ENCODE measurements around the gene YIPF7. TPM values are rescaled to one million over a fixed set of nuclear protein-coding genes. Genes with fewer than 3 reads are reported as not detected.

The YIPF7 gene
- polyA plus RNA-seq, 2 donors: not detected

GRCh38 chr4:44670506-44671199 lies 19.2 kb upstream of the YIPF7 start:
- H3K27me3 ChIP-seq (ENCODE audit: control insufficient read depth in 1 of 2, insufficient read depth in 2 of 2, low read length in 2 of 2): no peaks in the 10 kb centered on the region
- no peaks in the 10 kb centered on the region for H3K4me1 ChIP-seq (ENCODE audit: control insufficient read depth in 2 of 2, insufficient read depth in 2 of 2, low read length in 1 of 2)
- H3K27ac ChIP-seq (ENCODE audit: low read depth in 2 of 2, low read length in 1 of 2): no peak overlapping the region
- H3K4me3 ChIP-seq (ENCODE audit: low read depth in 1 of 2, low read length in 2 of 2): no peak overlapping the region
- no peaks in the 10 kb centered on the region for H3K9me3 ChIP-seq (ENCODE audit: control insufficient read depth in 2 of 2, insufficient read depth in 1 of 2, low read depth in 1 of 2, low read length in 1 of 2)
- no peaks in the 10 kb centered on the region for H3K36me3 ChIP-seq (ENCODE audit: control insufficient read depth in 2 of 2, insufficient read depth in 2 of 2, low read length in 1 of 2)
- 70 to 72% methylated on average over 4 of the region's 4 CpGs for WGBS, 2 donors

- no peak overlapping the region for H3K4me3 ChIP-seq (ENCODE audit: low read depth in 1 of 2, low read length in 2 of 2)
- no peaks in the 10 kb centered on the region for H3K27me3 ChIP-seq (ENCODE audit: control insufficient read depth in 1 of 2, insufficient read depth in 2 of 2, low read length in 2 of 2)
- 35 to 36% methylated on average over 2 of the region's 2 CpGs for WGBS, 2 donors
- no peaks in the 10 kb centered on the region for H3K4me1 ChIP-seq (ENCODE audit: control insufficient read depth in 2 of 2, insufficient read depth in 2 of 2, low read length in 1 of 2)
- no peak overlapping the region for H3K27ac ChIP-seq (ENCODE audit: low read depth in 2 of 2, low read length in 1 of 2)
- no peaks in the 10 kb centered on the region for H3K36me3 ChIP-seq (ENCODE audit: control insufficient read depth in 2 of 2, insufficient read depth in 2 of 2, low read length in 1 of 2)
- no peaks in the 10 kb centered on the region for H3K9me3 ChIP-seq (ENCODE audit: control insufficient read depth in 2 of 2, insufficient read depth in 1 of 2, low read depth in 1 of 2, low read length in 1 of 2)
These were observed 17.1 kb upstream of the YIPF7 start for GRCh38 chr4:44668526-44668925.

- H3K4me3 ChIP-seq (ENCODE audit: low read depth in 1 of 2, low read length in 2 of 2): no peak overlapping the region
- H3K27ac ChIP-seq (ENCODE audit: low read depth in 2 of 2, low read length in 1 of 2): no peak overlapping the region
- H3K36me3 ChIP-seq (ENCODE audit: control insufficient read depth in 2 of 2, insufficient read depth in 2 of 2, low read length in 1 of 2): no peaks in the 10 kb centered on the region
- no peaks in the 10 kb centered on the region for H3K27me3 ChIP-seq (ENCODE audit: control insufficient read depth in 1 of 2, insufficient read depth in 2 of 2, low read length in 2 of 2)
- 86 to 89% methylated on average over 20 of the region's 20 CpGs for WGBS, 2 donors
- no peaks in the 10 kb centered on the region for H3K4me1 ChIP-seq (ENCODE audit: control insufficient read depth in 2 of 2, insufficient read depth in 2 of 2, low read length in 1 of 2)
- no peaks in the 10 kb centered on the region for H3K9me3 ChIP-seq (ENCODE audit: control insufficient read depth in 2 of 2, insufficient read depth in 1 of 2, low read depth in 1 of 2, low read length in 1 of 2)
These were observed 12.3 kb upstream of the YIPF7 start for GRCh38 chr4:44663539-44664263.

GRCh38 chr4:44662623-44663005 lies 11.2 kb upstream of the YIPF7 start:
- WGBS, 2 donors: 35 to 49% methylated on average over 2 of the region's 2 CpGs
- Histone ChIP-seq H3K27ac (ENCODE audit: low read depth in 2 of 2, low read length in 1 of 2) (no peak overlapping the region), H3K36me3 (ENCODE audit: control insufficient read depth in 2 of 2, insufficient read depth in 2 of 2, low read length in 1 of 2) (no peaks in the 10 kb centered on the region), H3K4me1 (ENCODE audit: control insufficient read depth in 2 of 2, insufficient read depth in 2 of 2, low read length in 1 of 2) (no peaks in the 10 kb centered on the region), H3K9me3 (ENCODE audit: control insufficient read depth in 2 of 2, insufficient read depth in 1 of 2, low read depth in 1 of 2, low read length in 1 of 2) (no peaks in the 10 kb centered on the region), H3K27me3 (ENCODE audit: control insufficient read depth in 1 of 2, insufficient read depth in 2 of 2, low read length in 2 of 2) (no peaks in the 10 kb centered on the region), H3K4me3 (ENCODE audit: low read depth in 1 of 2, low read length in 2 of 2) (no peak overlapping the region)

GRCh38 chr4:44661940-44662622 lies 10.7 kb upstream of the YIPF7 start:
- no peaks in the 10 kb centered on the region for H3K27me3 ChIP-seq (ENCODE audit: control insufficient read depth in 1 of 2, insufficient read depth in 2 of 2, low read length in 2 of 2)
- 86 to 90% methylated on average over 1 of the region's 1 CpG for whole genome bisulfite sequencing, 2 donors
- H3K27ac ChIP-seq (ENCODE audit: low read depth in 2 of 2, low read length in 1 of 2): no peak overlapping the region
- H3K4me3 ChIP-seq (ENCODE audit: low read depth in 1 of 2, low read length in 2 of 2): no peak overlapping the region
- no peaks in the 10 kb centered on the region for H3K36me3 ChIP-seq (ENCODE audit: control insufficient read depth in 2 of 2, insufficient read depth in 2 of 2, low read length in 1 of 2)
- H3K4me1 ChIP-seq (ENCODE audit: control insufficient read depth in 2 of 2, insufficient read depth in 2 of 2, low read length in 1 of 2): no peaks in the 10 kb centered on the region
- no peaks in the 10 kb centered on the region for H3K9me3 ChIP-seq (ENCODE audit: control insufficient read depth in 2 of 2, insufficient read depth in 1 of 2, low read depth in 1 of 2, low read length in 1 of 2)

GRCh38 chr4:44660396-44660795 lies 9.0 kb upstream of the YIPF7 start:
- Histone ChIP-seq H3K4me3 (ENCODE audit: low read depth in 1 of 2, low read length in 2 of 2) (no peak overlapping the region), H3K36me3 (ENCODE audit: control insufficient read depth in 2 of 2, insufficient read depth in 2 of 2, low read length in 1 of 2) (no peaks in the 10 kb centered on the region), H3K27me3 (ENCODE audit: control insufficient read depth in 1 of 2, insufficient read depth in 2 of 2, low read length in 2 of 2) (no peaks in the 10 kb centered on the region), H3K4me1 (ENCODE audit: control insufficient read depth in 2 of 2, insufficient read depth in 2 of 2, low read length in 1 of 2) (no peaks in the 10 kb centered on the region), H3K9me3 (ENCODE audit: control insufficient read depth in 2 of 2, insufficient read depth in 1 of 2, low read depth in 1 of 2, low read length in 1 of 2) (no peaks in the 10 kb centered on the region), H3K27ac (ENCODE audit: low read depth in 2 of 2, low read length in 1 of 2) (no peak overlapping the region)
- WGBS, 2 donors: 43 to 47% methylated on average over 3 of the region's 3 CpGs

- 74 to 80% methylated on average over 1 of the region's 1 CpG for WGBS, 2 donors
These were observed 577 bp upstream of the YIPF7 start for GRCh38 chr4:44652002-44652401.

GRCh38 chr4:44646151-44646550 lies 5.3 kb downstream of the YIPF7 start:
- no peaks in the 10 kb centered on the region for H3K27me3 ChIP-seq (ENCODE audit: control insufficient read depth in 1 of 2, insufficient read depth in 2 of 2, low read length in 2 of 2)
- no peak overlapping the region for H3K27ac ChIP-seq (ENCODE audit: low read depth in 2 of 2, low read length in 1 of 2)
- no peaks in the 10 kb centered on the region for H3K4me1 ChIP-seq (ENCODE audit: control insufficient read depth in 2 of 2, insufficient read depth in 2 of 2, low read length in 1 of 2)
- no peak overlapping the region for H3K4me3 ChIP-seq (ENCODE audit: low read depth in 1 of 2, low read length in 2 of 2)
- WGBS, 2 donors: 79 to 84% methylated on average over 1 of the region's 1 CpG
- H3K9me3 ChIP-seq (ENCODE audit: control insufficient read depth in 2 of 2, insufficient read depth in 1 of 2, low read depth in 1 of 2, low read length in 1 of 2): peaks cover 0 to 6% of the 10 kb centered on the region in 2 donors
- no peaks in the 10 kb centered on the region for H3K36me3 ChIP-seq (ENCODE audit: control insufficient read depth in 2 of 2, insufficient read depth in 2 of 2, low read length in 1 of 2)

More at GRCh38 chr4:44652002-44652401, 577 bp upstream of the YIPF7 start:
- no peaks in the 10 kb centered on the region for H3K9me3 ChIP-seq (ENCODE audit: control insufficient read depth in 2 of 2, insufficient read depth in 1 of 2, low read depth in 1 of 2, low read length in 1 of 2)
- H3K4me3 ChIP-seq (ENCODE audit: low read depth in 1 of 2, low read length in 2 of 2): no peak overlapping the region
- H3K4me1 ChIP-seq (ENCODE audit: control insufficient read depth in 2 of 2, insufficient read depth in 2 of 2, low read length in 1 of 2): no peaks in the 10 kb centered on the region
- no peaks in the 10 kb centered on the region for H3K27me3 ChIP-seq (ENCODE audit: control insufficient read depth in 1 of 2, insufficient read depth in 2 of 2, low read length in 2 of 2)
- H3K27ac ChIP-seq (ENCODE audit: low read depth in 2 of 2, low read length in 1 of 2): no peak overlapping the region
- no peaks in the 10 kb centered on the region for H3K36me3 ChIP-seq (ENCODE audit: control insufficient read depth in 2 of 2, insufficient read depth in 2 of 2, low read length in 1 of 2)

- H3K4me1 ChIP-seq (ENCODE audit: control insufficient read depth in 2 of 2, insufficient read depth in 2 of 2, low read length in 1 of 2): no peaks in the 10 kb centered on the region
- 88 to 89% methylated on average over 4 of the region's 4 CpGs for WGBS, 2 donors
- no peak overlapping the region for H3K27ac ChIP-seq (ENCODE audit: low read depth in 2 of 2, low read length in 1 of 2)
- no peaks in the 10 kb centered on the region for H3K36me3 ChIP-seq (ENCODE audit: control insufficient read depth in 2 of 2, insufficient read depth in 2 of 2, low read length in 1 of 2)
- peaks cover 0 to 5% of the 10 kb centered on the region in 2 donors for H3K9me3 ChIP-seq (ENCODE audit: control insufficient read depth in 2 of 2, insufficient read depth in 1 of 2, low read depth in 1 of 2, low read length in 1 of 2)
- no peaks in the 10 kb centered on the region for H3K27me3 ChIP-seq (ENCODE audit: control insufficient read depth in 1 of 2, insufficient read depth in 2 of 2, low read length in 2 of 2)
- no peak overlapping the region for H3K4me3 ChIP-seq (ENCODE audit: low read depth in 1 of 2, low read length in 2 of 2)
These were observed 13.3 kb downstream of the YIPF7 start for GRCh38 chr4:44638091-44638490.

All from esophagus (tissue), 2 donors.